ENCODE results near the gene ACADS. TPM values are rescaled to one million over a fixed set of nuclear protein-coding genes. Genes with fewer than 3 reads are reported as not detected.

Gene ACADS
- total and polyA plus RNA-seq, 2 of the 8 experiments (the other 6 are each of a cell fraction or from before 2014, with no cell fraction given) = 4.9 to 7.5 TPM

GRCh38 chr12:120740871-120741270, 15.2 kb downstream of the ACADS start (continued):
- no peak for TF ChIP-seq GABPA (IDR thresholded peaks at IDR 0.05; ENCODE audit: borderline replicate concordance, insufficient read depth, low read length)
- no peak for TF ChIP-seq RFX5 (IDR thresholded peaks at IDR 0.05; ENCODE audit: borderline replicate concordance, low read depth, low read length)
- TF ChIP-seq POU5F1 (IDR thresholded peaks at IDR 0.05; ENCODE audit: low read depth, low read length) = no peak
- TF ChIP-seq CBX8 (IDR thresholded peaks at IDR 0.05; ENCODE audit: borderline replicate concordance, low read depth, low read length) = no peak
